ENCODE data around the gene SIN3A.
A peak's percentile ranks its signal among the peaks of the same experiment; 100 is the strongest.
"Not testable (repeated sequence)": the region's sequence is repeated elsewhere in the genome, so short reads cannot be mapped to it uniquely, and the experiment has no call there.

Gene SIN3A

GRCh38 chr15:75455982-75456531, 4.6 kb upstream of the SIN3A start:
- peak; percentile 26; the same call in 1 of the 2 replicates for TF ChIP-seq TAF1 (IDR thresholded peaks at IDR 0.05; ENCODE audit: borderline replicate concordance, low read depth, low read length)
- TF ChIP-seq POLR2AphosphoS5 (IDR thresholded peaks at IDR 0.05; ENCODE audit: low read depth, low read length) = no peak
- TF ChIP-seq POLR2A (IDR thresholded peaks at IDR 0.05; ENCODE audit: low read depth, low read length) = peak; percentile 69; the same call in 1 of the 2 replicates
- FAIRE-seq (peak; percentile 67), DNase-seq (ENCODE audit: insufficient read length) (peak; percentile 36)

DNA sequence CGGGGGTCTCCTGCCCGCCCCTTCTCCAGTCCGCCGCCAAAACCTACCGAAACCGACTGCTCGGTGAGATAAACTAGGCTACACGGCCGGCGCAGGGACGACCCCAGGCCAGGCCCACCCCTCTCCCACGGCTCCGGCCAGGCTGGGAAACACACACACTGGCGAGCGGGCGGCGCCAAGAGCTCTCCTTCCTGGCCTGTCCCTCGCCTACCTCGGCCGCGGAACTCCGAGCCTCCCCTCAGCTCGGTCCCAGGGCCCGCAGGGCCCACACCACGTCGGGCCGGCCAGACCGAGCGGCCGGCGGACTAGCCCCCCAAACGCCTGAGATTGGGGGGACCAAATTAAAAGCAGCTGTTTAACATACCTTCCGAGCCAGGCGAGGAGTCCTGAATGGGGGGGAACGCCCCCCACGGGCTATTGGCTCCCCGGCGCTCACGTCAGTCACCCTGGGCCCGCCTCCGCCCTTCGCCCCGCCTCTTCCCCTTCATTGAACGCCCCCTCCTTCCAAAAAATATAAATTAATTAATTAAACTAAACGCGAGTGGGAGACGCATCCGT, 4.0 kb upstream of the SIN3A start:
- no peak for TF ChIP-seq POLR2AphosphoS5 (IDR thresholded peaks at IDR 0.05; ENCODE audit: low read depth, low read length)
- DNase-seq (ENCODE audit: insufficient read length) = peak; percentile 87
- peak; percentile 67 for FAIRE-seq

DNA sequence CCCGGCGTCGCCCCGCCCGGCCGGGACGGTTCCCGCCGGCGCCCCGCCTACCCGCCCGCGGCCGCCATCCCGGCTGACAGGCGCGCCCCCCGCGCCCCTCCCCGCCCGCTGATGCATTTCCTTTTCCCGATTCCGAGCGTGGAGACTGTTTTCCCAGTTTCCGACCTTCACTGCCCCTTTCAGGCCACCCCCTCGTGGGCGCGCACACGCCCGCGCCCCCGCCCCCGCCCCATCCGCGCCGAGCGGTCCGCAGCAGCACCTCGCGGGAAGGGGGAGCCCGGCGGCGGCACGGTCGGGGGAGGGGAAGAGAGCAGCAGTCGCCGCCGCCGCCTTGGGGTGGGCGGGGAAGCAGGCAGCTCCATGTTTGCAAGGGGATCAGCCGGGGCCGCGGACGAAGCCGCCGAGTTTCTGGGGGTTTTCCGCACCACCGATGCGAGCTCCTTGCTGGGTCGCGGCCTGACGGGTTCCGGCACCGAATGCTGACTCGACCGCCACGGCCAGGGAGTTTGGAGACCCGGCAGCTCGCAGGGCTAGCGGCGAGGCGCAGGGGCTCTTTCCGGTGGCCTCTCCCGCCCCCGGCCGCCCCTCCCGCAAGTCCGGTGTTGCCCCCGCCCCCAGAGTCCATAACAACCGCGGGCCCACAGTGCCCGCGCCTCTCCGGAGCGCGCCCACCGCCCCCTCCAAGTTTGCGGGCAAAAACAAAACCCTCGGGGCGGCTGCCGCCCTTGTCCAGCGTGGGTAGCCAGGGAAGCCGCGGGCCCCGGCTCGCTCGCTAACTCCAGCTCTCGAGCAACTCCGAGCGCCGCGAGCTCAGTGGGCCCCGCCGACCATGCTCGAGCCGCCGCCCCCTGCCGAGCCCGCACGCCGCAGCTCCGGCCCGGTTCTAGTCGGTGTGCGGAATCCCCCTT, 3.2 kb upstream of the SIN3A start:
- peak; percentile 42 for DNase-seq (ENCODE audit: insufficient read length)
- TF ChIP-seq TAF1 (IDR thresholded peaks at IDR 0.05; ENCODE audit: borderline replicate concordance, low read depth, low read length) (no peak), POLR2A (IDR thresholded peaks at IDR 0.05; ENCODE audit: low read depth, low read length) (no peak; the same call in 1 of the 2 replicates), POLR2AphosphoS5 (IDR thresholded peaks at IDR 0.05; ENCODE audit: low read depth, low read length) (no peak; the same call in 1 of the 2 replicates)
- no peak for FAIRE-seq

- TF ChIP-seq POLR2A (IDR thresholded peaks at IDR 0.05; ENCODE audit: low read depth, low read length) (peak; percentile 84), TAF1 (IDR thresholded peaks at IDR 0.05; ENCODE audit: borderline replicate concordance, low read depth, low read length) (peak; percentile 85), POLR2AphosphoS5 (IDR thresholded peaks at IDR 0.05; ENCODE audit: low read depth, low read length) (peak; percentile 67)
- FAIRE-seq (peak; percentile 99), DNase-seq (ENCODE audit: insufficient read length) (peak; percentile 88)
These were observed 2.4 kb upstream of the SIN3A start for GRCh38 chr15:75453703-75454470.

- TF ChIP-seq POLR2AphosphoS5 (IDR thresholded peaks at IDR 0.05; ENCODE audit: low read depth, low read length) = no peak; the same call in none of the 2 replicates
- no peak for DNase-seq (ENCODE audit: insufficient read length)
- no peak for FAIRE-seq
These were observed 1.6 kb upstream of the SIN3A start for GRCh38 chr15:75452865-75453702.

DNA sequence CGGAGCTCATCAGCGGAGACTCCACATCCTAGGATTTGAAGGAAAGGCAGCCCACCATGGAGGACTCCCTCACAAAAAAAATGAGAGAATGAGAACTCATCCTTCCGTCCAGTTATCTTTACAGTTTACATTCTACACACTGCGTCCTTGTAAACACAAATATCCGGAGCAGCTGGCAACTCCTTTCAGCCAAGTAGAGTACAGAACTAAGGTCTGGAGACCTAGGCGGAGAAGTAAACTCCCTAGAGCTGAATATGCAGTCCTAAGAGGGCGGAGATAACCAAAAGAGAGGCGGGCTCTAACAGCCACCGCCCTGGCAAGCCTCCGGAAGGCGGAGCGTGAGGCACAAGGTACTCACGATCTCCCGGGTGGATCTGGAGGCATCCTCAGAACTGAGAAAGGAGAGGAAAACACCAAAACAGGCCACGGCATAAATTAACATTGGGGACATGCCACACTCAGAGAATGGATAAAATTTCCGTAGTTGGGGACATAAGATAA, 924 bp upstream of the SIN3A start:
- FAIRE-seq (no peak), DNase-seq (ENCODE audit: insufficient read length) (peak; percentile 37)
- TF ChIP-seq POLR2AphosphoS5 (IDR thresholded peaks at IDR 0.05; ENCODE audit: low read depth, low read length) (peak; percentile 58; the same call in 1 of the 2 replicates), POLR2A (IDR thresholded peaks at IDR 0.05; ENCODE audit: low read depth, low read length) (peak; percentile 52), TAF1 (IDR thresholded peaks at IDR 0.05; ENCODE audit: borderline replicate concordance, low read depth, low read length) (peak; percentile 27; the same call in 1 of the 2 replicates)

GRCh38 chr15:75451202-75451673, 252 bp downstream of the SIN3A start:
- FAIRE-seq = no peak

GRCh38 chr15:75450307-75451201, 936 bp downstream of the SIN3A start:
- FAIRE-seq (peak; percentile 96), DNase-seq (ENCODE audit: insufficient read length) (peak; percentile 66)
- no peak for TF ChIP-seq TAF1 (IDR thresholded peaks at IDR 0.05; ENCODE audit: borderline replicate concordance, low read depth, low read length)

More at GRCh38 chr15:75451202-75451673, 252 bp downstream of the SIN3A start:
- DNase-seq (ENCODE audit: insufficient read length) = no peak
- TF ChIP-seq POLR2AphosphoS5 (IDR thresholded peaks at IDR 0.05; ENCODE audit: low read depth, low read length) (no peak), POLR2A (IDR thresholded peaks at IDR 0.05; ENCODE audit: low read depth, low read length) (no peak)

DNA sequence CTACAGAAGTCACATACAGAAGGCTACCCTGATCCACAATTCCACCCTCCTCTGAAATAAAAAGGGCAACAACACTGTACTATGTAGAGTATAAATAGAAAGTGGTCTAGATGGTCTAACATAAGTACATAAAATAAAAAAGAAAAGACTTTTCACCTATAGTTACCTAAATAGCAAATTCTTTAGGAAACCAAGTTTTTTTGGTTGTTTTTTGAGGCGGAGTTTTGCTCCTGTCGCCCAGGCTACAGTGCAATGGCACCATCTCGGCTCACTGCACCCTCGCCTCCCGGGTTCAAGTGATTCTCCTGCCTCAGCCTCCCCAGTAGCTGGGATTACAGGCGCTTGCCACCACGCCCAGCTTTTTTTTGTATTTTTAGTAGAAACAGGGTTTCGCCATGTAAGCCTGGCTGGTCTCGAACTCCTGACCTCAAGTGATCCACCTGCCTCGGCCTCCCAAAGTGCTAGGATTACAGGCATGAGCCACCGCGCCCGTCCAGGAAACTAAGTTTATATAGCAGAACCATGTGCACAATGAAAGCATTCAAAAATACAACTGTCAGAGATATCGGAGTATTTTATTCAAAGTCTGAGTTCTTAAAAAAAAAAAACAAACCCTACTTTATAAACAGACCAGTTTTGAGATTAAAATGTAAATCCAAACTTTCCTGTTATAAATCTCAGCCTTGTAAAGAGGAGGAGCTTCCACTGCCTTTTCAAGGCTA, 1.7 kb downstream of the SIN3A start:
- TF ChIP-seq POLR2AphosphoS5 (IDR thresholded peaks at IDR 0.05; ENCODE audit: low read depth, low read length) (no peak), POLR2A (IDR thresholded peaks at IDR 0.05; ENCODE audit: low read depth, low read length) (no peak), TAF1 (IDR thresholded peaks at IDR 0.05; ENCODE audit: borderline replicate concordance, low read depth, low read length) (no peak)
- no peak for FAIRE-seq
- DNase-seq (ENCODE audit: insufficient read length) = no peak

GRCh38 chr15:75448171-75448570, 3.3 kb downstream of the SIN3A start:
- DNase-seq (ENCODE audit: insufficient read length); FAIRE-seq: not testable (repeated sequence)
